ENCODE measurements around the gene TADA2B.
"Not testable (repeated sequence)": the region's sequence is repeated elsewhere in the genome, so short reads cannot be mapped to it uniquely, and the experiment has no call there.

Gene TADA2B

DNA sequence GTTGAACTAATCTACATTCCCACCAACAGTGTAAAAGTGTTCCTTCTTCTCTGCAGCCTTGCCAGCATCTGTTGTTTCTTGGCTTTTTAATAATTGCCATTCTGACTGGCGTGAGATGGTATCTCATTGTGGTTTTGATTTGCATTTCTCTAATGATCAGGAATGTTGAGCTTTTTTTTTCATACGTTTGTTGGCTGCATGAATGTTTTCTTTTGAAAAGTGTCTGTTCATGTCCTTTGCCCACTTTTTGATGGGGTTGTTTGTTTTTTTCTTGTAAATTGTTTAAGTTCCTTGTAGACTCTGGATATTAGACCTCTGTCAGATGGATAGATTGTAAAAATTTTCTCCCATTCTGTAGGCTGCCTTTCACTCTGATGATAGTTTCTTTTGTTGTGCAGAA, 36.7 kb downstream of the TADA2B start:
- not testable (repeated sequence) for DNase-seq (ENCODE audit: low spot score)

DNA sequence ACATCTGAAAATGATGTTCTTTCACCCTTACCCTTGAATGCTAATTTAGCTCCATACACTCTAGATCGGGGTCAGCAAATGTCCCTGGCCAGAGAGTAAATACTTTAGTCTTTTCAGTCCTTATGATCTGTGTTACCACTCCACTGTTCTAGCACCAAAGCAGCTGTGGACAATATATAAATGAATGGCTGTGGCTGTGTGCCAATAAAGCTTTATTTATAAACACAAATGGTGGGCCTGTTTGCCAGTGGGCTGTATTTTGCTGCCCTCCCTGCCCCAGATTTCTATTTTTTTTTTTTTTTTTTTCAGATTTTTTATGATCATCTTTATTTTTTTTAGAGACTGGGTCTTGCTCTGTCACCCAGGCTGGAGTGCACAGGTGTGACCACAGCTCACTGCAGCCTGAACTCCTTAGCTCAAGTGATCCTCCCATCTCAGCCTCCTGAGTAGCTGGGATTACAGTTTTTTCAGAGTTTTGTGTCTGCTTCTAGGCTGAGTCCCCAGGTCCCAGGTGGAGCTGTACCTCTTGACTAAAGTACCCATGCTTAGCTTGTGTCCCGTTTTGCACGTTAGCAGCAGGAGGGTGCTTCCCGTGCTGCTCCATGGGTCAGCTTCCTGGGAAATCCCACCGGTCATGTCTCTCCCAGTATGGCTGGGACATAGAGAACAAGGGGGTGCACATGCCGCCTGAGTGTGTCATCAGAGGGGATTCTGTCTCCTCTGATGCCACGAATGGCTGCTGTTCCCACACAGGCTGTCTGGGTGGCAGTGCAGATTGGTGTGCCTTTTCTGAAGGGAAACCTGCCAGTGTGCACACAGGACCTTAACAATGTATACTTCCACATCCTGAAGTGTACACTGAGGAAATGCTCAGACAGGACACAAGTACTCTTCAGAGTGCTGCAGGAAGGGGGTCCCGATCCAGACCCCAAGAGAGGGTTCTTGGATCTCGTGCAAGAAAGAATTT, 40.7 kb downstream of the TADA2B start:
- no peak for DNase-seq (ENCODE audit: low spot score)

DNA sequence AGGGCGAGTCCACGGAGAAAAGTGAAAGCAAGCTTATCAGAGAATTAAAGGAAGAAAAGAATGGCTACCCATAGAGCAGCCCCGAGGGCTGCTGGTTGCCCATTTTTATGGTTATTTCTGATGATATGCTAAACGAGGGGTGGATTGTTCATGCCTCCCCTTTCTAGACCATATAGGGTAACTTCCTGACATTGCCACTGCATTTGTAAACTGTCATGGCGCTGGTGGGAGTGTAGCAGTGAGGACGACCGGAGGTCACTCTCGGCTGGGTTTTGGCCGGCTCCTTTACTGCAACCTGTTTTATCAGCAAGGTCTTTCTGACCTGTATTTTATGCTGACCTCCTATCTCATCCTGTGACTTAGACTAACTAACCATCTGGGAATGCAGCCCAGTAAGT, 41.4 kb downstream of the TADA2B start:
- not testable (repeated sequence) for DNase-seq (ENCODE audit: low spot score)

DNA sequence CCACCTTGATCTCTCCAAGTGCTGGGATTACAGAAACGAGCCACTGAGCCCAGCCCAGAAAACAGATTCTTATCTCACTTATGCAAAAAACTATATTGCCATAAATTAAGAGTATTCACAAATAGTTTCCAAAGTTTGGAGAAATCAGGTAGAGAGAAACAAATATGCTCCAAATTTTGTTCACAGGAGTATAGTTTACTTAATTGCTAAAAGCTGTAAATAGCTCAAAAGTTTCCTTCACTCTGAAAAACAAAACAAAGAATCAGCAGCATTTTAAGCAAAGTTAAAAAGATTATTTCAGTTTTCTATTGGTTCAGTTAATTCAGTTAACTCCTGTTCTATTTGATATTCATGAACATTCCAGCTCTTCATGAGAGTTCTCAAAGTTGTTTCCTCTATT, 43.2 kb downstream of the TADA2B start:
- no peak for DNase-seq (ENCODE audit: low spot score)

DNA sequence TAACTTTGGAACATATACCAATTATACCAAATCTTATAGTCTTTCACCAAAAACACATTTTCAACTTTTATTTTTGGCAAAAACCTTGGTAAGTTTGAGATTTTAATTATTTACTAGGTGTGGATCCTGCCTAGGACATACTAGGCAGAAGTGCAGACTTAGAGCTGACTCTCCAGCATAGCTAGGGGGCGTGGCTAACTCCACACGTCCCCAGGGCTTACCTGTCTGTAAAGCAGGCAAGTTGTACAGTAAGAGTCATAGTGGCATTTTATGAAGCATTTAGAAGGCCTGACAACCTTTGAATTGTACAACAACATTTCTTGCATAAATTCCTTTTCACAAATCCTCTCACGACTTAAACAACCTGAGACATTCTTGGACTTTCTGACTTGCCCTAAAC, 43.9 kb downstream of the TADA2B start:
- no peak for DNase-seq (ENCODE audit: low spot score)

DNA sequence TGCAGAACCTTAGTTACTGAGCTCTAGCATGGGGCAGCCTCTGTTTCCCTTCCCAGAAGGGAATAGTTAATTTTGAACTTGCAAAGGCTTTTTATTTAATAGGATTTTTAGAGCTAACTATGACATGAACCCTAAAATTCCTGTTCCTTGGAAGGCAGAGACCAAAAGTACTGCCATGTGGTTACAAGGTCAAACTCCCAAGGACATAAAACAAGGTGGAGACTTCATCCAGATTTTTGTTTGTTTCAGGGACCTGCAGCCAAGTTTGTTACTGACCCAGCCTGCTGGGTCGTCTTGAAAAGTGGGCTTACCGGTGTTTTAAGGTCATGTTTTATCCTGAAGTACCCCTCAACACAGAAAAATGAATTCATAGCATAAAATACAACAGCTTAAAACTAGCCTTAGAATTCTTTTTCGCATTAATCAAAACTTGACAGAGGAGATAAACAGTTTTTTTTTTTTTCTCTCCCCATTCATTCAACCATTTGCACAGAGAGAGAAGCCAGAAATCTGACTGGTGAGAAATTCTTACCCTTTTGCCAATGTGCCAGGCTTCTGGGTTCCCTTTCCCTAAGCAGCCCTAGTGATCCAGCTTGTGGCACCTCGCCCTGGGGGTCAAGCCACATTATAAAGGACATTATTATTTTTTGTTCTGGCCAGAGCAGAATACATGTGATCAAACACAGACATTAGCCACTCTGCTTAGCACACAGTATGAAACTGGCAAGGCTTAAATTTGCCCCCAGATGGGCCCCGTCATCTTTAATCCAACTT, 46.2 kb downstream of the TADA2B start:
- DNase-seq (ENCODE audit: low spot score), result no peak

DNA sequence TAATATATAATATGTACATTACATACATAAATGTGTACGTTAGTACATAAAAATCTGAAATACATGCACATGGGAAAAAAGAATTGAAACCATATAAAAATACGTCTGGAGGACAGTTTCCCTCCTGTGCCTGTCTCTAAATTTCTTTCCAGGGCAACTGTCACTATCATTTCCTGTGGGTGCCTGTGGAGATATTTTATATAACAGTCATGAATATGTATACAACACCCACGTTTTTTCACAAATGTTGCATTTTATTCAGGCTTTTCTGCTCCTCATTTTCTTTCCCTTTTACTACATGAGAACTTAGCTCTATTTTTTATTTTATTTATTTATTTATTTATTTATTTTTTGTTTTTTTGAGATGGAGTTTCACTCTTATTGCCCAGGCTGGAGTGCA, 48.9 kb downstream of the TADA2B start:
- no peak for DNase-seq (ENCODE audit: low spot score)

DNA sequence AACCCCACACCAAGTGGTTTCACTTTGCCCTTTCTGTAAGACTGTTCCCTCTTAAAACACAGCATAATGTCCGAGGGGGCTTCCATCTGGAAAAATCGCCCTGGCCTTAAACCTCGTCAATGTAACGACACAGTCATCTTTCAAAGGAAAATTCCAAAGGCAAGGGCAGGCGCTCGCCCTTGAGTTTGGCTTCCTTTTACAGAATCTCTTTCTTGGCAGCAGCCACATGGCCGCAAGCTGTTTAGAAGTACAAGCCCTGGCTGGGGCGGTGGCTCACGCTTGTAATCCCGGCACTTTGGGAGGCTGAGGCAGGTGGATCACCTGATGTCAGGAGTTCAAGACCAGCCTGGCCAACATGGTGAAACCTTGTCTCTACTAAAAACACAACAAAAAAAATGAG, 51.7 kb downstream of the TADA2B start:
- no peak for DNase-seq (ENCODE audit: low spot score)

DNA sequence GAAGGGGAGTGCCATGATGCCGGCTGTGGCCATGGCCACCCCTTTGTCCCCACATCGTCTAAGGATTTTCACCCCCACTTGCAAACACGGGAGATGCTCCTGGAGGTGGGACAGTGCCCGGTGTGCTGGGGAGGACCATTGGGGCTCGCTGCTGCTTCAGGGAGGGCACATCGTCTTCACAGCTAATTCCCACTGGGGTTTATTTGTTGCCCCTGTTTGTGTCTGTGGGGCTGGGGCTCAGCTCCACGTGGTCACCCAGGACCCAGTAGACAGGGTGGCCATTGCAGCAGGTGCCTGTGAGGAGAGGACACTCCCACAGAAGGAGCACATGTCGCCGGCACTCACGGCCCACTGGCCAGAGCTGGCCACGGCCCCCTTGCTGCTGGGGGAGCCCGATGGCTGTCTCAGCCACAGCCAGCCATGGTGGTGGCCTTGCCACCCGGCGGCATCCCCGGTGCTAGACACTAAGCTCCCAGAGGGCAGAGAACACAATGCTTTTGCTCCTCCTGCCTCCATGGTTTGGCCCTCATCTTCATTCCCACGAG, 52.5 kb downstream of the TADA2B start:
- DNase-seq (ENCODE audit: low spot score), result no peak

DNA sequence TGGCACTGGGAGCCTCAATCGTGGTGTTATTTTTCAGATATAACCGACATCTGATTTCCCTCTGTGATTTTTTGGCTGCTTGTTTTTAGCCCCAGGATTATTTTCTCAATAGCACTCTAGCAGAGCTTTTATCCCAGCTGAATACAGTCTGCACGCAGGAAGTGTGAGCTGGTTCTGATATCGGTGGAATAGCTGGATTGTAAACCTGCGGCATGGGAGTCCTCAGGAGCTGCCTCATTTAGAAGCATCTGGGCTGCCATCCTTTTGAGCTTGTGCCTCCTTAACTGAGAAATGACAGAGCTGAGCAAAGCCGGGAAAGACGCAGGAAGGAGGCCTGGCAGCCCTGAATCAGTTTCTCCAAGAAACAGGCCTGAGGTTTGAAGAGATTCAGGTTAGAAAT, 53.1 kb downstream of the TADA2B start:
- DNase-seq (ENCODE audit: low spot score), result no peak

DNA sequence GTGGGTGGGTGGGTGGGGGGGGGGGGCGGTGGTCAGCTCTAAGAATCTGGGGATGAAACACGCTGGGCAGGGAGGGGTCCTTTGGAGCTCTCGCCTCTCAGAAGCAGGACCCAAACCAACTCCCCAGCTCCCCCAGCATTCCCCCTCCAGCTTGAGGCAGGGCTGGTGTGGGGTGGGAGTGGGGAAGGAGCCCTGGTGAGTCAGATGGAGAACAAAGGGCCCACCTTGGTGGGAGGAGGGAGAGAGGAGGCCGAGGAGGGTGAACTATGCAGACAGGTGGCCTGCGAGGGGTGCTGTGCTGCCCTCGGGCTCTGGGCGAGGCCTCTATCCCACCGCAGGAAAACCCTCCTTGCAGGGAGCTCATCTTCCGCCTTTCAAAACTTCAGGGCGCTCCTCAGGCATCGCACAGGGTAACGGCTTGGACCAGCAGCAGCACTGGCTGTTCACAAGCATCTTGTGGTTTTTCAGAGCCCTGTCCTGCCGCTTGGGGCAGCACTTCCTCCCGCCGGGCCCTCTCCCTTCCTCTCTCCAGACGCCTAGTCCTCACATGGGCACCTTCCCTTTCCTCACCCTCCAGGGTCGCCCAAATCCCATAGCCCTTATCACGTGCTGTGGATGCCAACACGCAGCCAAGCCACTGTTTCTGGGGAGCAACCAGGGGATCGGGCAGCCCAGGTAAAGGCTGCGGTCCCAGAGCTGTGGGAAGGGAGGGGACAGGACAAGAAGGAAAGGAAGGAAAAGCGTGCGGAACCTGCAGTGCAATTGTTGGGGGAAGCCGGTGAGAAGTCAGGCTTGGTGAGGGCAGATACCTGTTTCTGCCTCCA, 58.7 kb downstream of the TADA2B start:
- DNase-seq (ENCODE audit: low spot score), result peak; percentile 82

DNA sequence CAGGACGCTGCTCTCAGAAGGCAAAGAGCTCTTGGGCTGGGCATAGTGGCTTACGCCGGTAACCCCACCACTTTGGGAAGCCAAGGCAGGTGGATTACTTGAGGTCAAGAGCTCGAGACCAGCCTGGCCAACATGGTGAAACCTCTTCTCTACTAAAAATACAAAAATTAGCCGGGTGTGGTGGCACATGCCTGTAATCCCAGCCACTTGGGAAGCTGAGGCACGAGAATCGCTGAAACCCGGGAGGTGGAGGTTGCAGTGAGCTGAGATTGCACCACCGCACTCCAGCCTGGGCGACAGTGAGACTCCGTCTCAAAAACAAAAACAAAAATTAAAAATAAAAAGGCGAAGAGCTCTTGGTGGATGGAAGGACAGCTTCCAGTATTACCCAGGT, 59.3 kb downstream of the TADA2B start:
- DNase-seq (ENCODE audit: low spot score), result not testable (repeated sequence)

DNA sequence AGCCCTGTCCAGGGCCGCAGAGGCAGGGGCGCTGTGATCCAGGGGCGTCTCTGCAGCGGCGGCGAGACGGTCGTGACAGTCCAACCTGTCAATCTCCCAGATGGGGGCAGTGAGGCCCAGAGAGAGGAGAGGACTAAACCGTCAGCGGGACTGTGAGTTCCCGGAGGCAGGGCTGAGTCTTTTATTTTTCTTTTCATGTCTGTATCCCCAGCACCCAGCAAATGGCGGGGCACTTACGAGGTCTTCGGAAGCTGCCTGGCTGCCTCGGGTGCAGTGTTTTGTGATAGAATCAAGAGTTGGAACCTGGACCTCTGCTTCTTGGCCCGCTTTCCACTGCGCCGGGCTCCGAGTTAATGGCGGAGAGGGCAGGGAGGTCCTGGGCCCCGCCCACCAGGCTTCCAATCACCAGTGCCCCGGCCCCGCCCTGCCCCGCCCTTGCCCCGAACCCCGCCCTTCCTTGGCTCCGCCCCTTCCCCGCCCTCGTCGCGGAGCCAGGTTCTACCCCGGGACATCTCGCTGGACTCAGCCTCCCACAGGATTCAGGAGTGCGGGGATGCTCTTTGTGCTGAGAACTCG, 59.9 kb downstream of the TADA2B start:
- peak; percentile 94 for DNase-seq (ENCODE audit: low spot score)

DNA sequence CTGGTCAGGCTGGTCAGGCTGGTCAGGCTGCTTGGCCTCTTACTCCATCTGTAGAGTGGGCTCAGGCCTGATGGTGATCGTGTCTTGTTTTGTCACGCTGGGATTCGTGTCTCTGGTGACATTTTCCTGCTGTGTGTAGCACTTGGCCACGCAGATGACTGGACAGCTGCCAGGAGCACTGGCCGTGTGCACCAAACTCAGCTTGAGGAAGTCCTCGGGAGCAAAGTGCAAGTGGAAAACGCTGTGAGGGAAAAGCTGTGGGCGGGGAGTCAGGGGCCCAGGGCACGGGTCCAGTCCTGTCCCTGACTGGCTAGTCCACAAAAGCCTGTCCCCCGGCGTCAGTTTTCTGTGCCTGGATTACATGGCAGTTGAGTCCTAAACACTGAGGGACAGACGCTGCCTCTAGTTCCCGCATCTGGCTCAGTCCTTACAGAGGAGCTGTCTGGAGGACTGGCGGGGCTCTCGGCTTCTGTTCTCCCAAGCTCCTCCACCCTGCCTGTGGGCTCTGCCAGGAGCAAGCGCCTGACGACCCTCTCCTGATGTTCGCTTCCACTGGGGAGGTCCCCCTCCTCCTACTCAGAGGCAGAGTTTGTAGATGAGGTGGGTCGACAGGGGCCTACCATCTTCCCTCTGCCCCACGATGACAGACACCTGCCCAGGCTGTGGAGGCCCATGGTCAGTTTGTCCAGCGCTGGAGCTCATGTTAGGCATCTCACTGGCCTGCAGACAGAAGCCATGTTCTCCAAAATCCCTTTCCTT, 60.6 kb downstream of the TADA2B start:
- no peak for DNase-seq (ENCODE audit: low spot score)

DNA sequence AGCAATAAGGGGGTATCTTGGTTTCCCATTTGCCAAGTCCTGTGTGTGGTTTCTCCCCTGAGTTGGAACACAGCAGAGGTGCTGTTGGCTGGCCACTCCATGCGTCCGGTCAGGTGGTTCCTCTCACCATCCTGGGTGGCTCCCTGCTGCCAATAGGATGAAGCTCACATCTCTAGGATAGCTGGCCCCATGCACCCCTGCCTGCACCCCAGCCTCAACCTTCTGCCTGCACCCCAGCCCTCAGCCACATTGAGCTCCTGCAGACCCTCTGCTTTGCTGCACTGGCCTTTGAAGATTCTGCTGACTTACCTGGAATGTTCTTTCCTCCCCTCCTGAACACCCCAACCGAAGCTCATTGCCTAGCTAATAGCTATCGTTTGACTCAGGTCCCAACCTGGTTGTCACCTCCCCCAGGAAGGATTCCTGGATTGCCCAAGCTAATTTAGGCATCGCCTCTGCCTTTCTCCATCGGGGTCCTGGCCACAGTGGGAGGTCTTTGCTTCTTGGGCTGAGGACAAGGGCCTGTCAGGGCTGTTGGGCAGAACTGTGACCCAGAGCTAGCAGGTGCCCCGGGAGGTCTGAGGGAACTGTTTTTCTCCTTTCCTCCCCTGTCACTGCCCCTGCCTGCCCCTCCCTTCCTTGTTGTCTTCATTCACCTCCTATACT, 61.3 kb downstream of the TADA2B start:
- no peak for DNase-seq (ENCODE audit: low spot score)

DNA sequence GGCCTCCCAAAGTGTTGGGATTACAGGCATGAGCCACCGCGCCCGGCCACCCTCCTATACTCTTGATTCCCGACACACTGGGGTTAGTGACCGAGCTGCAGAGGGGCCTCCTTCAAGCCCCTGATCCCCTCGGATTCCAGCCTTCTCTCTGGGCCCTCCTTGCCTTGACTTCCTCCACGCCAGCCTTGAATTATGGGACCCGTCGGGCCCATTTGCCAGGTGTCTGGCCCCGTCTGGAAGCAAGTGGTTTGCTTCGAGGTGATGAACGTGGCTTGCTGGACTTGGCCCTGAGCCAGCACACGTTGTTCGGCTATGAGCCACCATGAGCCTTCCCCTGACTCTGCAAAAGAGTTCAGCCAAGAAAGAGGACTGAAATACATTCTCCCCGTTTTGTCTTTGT, 62.1 kb downstream of the TADA2B start:
- DNase-seq (ENCODE audit: low spot score), result no peak

DNA sequence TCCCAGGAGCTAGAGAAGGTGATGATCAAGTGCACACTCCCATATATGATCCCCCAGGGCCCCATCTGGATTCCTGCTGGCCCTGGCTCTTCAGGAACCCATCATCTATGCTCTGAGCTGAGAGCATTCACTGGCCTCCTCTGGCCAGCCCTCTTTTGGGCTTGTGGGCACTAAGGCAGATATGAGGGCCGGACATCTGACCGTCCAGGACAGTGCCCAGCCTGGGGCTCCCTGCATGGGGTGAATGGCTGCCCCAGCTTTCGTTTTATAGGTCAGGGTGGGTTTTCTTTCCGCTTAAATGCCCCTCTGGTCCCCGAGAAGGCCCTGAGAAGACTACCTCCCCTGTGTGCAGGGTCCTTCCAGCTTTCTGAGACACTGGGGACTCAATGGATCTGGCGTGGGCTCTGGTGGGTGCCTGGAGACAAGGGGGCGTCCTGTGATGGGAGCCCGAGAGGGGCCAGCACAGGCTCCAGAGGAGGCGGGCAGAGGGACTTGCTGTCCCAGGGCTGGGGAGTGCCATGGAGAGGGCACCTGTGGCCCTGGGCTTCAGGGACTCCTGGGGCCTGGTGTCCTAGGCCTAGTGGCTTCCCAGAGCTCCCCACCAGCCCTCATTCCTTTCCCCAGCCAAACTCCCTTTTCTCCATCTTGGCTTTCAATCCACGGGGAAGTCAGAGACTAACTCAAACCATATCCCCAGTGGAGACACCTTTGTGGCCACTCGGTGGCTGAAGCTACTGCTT, 64.2 kb downstream of the TADA2B start:
- DNase-seq (ENCODE audit: low spot score), result no peak
